ENCODE results near the gene GNL2.

The GNL2 gene

GRCh38 chr1:37634992-37635902, 39.5 kb upstream of the GNL2 start:
- no peak overlapping the region for H3K9ac ChIP-seq (ENCODE audit: low read depth, low read length, poor library complexity, severe bottlenecking)
- no peaks in the 10 kb centered on the region for H3K4me1 ChIP-seq (ENCODE audit: insufficient read depth, low read length, poor library complexity, severe bottlenecking)
- H3F3A ChIP-seq (ENCODE audit: low read depth): no peaks in the 10 kb centered on the region
- H3K4me2 ChIP-seq (ENCODE audit: low read depth, low read length, poor library complexity, severe bottlenecking): no peak overlapping the region
- no peaks in the 10 kb centered on the region for H3K36me3 ChIP-seq (ENCODE audit: insufficient read depth, low read length)
- H2AFZ ChIP-seq (ENCODE audit: low read length): no peak overlapping the region
- H4K20me1 ChIP-seq (ENCODE audit: insufficient read depth, low read length, poor library complexity, severe bottlenecking): no peaks in the 10 kb centered on the region
- H3K79me2 ChIP-seq (ENCODE audit: insufficient read depth, low read length): no peaks in the 10 kb centered on the region
- no peaks in the 10 kb centered on the region for H3K27me3 ChIP-seq (ENCODE audit: insufficient read depth, low read length, poor library complexity, severe bottlenecking)
- H3K9me2 ChIP-seq (replicated peaks; ENCODE audit: low read depth, low read length): no peaks in the 10 kb centered on the region
- no peaks in the 10 kb centered on the region for H3K9me3 ChIP-seq (ENCODE audit: insufficient read depth, low read depth, low read length)
- no peak overlapping the region for H3K4me3 ChIP-seq (ENCODE audit: low read length, poor library complexity, severe bottlenecking)
- TF ChIP-seq, protein P1, sequence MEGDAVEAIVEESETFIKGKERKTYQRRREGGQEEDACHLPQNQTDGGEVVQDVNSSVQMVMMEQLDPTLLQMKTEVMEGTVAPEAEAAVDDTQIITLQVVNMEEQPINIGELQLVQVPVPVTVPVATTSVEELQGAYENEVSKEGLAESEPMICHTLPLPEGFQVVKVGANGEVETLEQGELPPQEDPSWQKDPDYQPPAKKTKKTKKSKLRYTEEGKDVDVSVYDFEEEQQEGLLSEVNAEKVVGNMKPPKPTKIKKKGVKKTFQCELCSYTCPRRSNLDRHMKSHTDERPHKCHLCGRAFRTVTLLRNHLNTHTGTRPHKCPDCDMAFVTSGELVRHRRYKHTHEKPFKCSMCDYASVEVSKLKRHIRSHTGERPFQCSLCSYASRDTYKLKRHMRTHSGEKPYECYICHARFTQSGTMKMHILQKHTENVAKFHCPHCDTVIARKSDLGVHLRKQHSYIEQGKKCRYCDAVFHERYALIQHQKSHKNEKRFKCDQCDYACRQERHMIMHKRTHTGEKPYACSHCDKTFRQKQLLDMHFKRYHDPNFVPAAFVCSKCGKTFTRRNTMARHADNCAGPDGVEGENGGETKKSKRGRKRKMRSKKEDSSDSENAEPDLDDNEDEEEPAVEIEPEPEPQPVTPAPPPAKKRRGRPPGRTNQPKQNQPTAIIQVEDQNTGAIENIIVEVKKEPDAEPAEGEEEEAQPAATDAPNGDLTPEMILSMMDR (conservative IDR thresholded peaks at IDR 0.05; ENCODE audit: low read length): no peak
- TF ChIP-seq EZH2phosphoT487 (IDR thresholded peaks at IDR 0.05; ENCODE audit: borderline replicate concordance): no peak

DNA sequence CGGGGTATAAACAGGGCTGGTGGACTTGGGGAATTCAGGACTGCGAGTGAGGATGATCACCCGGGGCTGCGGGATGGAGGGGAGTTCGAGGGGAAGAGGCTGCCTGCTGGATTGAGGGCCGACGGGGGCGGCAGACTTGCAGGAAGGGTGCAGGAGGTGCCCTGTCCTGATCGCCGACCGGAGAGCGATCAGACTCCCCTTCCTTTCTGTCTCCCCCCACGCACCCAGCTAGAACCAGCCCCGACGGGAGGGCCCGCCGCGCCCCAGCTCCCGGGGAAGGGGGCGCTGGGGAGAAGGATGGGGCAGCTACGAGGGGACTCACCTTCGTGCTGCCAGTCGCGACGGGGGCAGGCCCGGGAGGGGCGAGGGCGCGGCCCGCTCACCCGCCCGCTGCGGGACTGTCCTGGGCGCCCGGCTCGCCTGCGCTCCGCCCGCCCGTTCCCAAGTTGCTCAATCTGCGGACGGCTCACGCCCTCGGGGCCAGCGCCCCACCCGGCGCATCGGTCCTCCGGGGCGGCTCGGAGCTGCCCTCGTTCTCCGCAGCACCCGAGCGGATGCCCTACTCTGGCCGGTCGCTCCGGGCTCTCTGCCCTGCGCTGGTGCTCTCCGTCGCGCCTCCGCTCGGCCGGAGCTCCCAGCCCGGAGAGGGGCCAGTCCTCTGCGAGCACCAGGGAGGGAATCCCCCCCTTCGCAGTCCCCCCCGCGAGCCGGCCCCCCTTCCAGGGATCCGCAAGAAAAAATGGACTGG, 38.7 kb upstream of the GNL2 start, which contains the start of gene RSPO1:
RSPO1 (minus strand) TSS at position 649 of the 748 bp plus-strand sequence. CDS start 5,231 bp downstream, outside the sequence.
- no peak within 1 kb of the TSS for H3K9ac ChIP-seq (ENCODE audit: low read depth, low read length, poor library complexity, severe bottlenecking)
- H3K79me2 ChIP-seq (ENCODE audit: insufficient read depth, low read length): no peaks in the 10 kb centered on the region
- no peaks in the 10 kb centered on the region for H3K4me1 ChIP-seq (ENCODE audit: insufficient read depth, low read length, poor library complexity, severe bottlenecking)
- no peaks in the 10 kb centered on the region for H3K9me2 ChIP-seq (replicated peaks; ENCODE audit: low read depth, low read length)
- H3K4me2 ChIP-seq (ENCODE audit: low read depth, low read length, poor library complexity, severe bottlenecking): no peak within 1 kb of the TSS
- H3F3A ChIP-seq (ENCODE audit: low read depth): no peaks in the 10 kb centered on the region
- H3K27me3 ChIP-seq (ENCODE audit: insufficient read depth, low read length, poor library complexity, severe bottlenecking): no peaks in the 10 kb centered on the region
- H4K20me1 ChIP-seq (ENCODE audit: insufficient read depth, low read length, poor library complexity, severe bottlenecking): no peaks in the 10 kb centered on the region
- H3K36me3 ChIP-seq (ENCODE audit: insufficient read depth, low read length): no peaks in the 10 kb centered on the region
- H3K9me3 ChIP-seq (ENCODE audit: insufficient read depth, low read depth, low read length): no peaks in the 10 kb centered on the region
- H2AFZ ChIP-seq (ENCODE audit: low read length): no peak within 1 kb of the TSS
- no peak within 1 kb of the TSS for H3K4me3 ChIP-seq (ENCODE audit: low read length, poor library complexity, severe bottlenecking)
- TF ChIP-seq EZH2phosphoT487 (IDR thresholded peaks at IDR 0.05; ENCODE audit: borderline replicate concordance): no peak
- TF ChIP-seq, protein P1 (conservative IDR thresholded peaks at IDR 0.05; ENCODE audit: low read length): no peak

DNA sequence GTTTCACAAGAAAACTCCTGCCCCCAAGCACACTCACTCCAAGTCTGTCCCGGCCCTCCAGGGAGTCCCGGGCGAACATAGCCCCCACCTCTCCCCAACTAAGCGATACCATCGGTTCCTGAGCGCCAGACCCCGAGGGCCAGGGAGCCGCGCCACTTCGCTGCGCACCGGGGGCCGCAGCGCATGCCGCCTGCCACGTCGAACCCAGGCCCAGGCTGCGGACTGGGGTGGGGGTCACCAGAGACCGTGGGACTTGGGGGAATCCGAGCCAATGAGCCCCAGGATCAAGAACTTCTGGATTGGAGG, 38.2 kb upstream of the GNL2 start:
- no peaks in the 10 kb centered on the region for H3K9me3 ChIP-seq (ENCODE audit: insufficient read depth, low read depth, low read length)
- no peak overlapping the region for H3K9ac ChIP-seq (ENCODE audit: low read depth, low read length, poor library complexity, severe bottlenecking)
- no peak overlapping the region for H2AFZ ChIP-seq (ENCODE audit: low read length)
- no peaks in the 10 kb centered on the region for H3K9me2 ChIP-seq (replicated peaks; ENCODE audit: low read depth, low read length)
- H3K79me2 ChIP-seq (ENCODE audit: insufficient read depth, low read length): no peaks in the 10 kb centered on the region
- no peaks in the 10 kb centered on the region for H3K36me3 ChIP-seq (ENCODE audit: insufficient read depth, low read length)
- H3F3A ChIP-seq (ENCODE audit: low read depth): no peaks in the 10 kb centered on the region
- no peak overlapping the region for H3K4me2 ChIP-seq (ENCODE audit: low read depth, low read length, poor library complexity, severe bottlenecking)
- H4K20me1 ChIP-seq (ENCODE audit: insufficient read depth, low read length, poor library complexity, severe bottlenecking): no peaks in the 10 kb centered on the region
- TF ChIP-seq, protein P1 (conservative IDR thresholded peaks at IDR 0.05; ENCODE audit: low read length): no peak
- no peak for TF ChIP-seq EZH2phosphoT487 (IDR thresholded peaks at IDR 0.05; ENCODE audit: borderline replicate concordance)
- H3K27me3 ChIP-seq (ENCODE audit: insufficient read depth, low read length, poor library complexity, severe bottlenecking): no peaks in the 10 kb centered on the region
- no peak overlapping the region for H3K4me3 ChIP-seq (ENCODE audit: low read length, poor library complexity, severe bottlenecking)
- no peaks in the 10 kb centered on the region for H3K4me1 ChIP-seq (ENCODE audit: insufficient read depth, low read length, poor library complexity, severe bottlenecking)

All from Loucy (cell line).